Caco-2 (cell line): ENCODE measurements around the gene SRGAP3. TPM values are rescaled to one million over a fixed set of nuclear protein-coding genes. Genes with fewer than 3 reads are reported as not detected.

Experiments
- BruUV-seq: library from RNA; stranded (reverse); fragments of 400-500 nt; replicated peaks from 2 replicates; lab custom pipeline; 2021; lab: Mats Ljungman, UMichigan
- CTCF ChIA-PET: fragments of 300-600 bp; sonication (Branson Sonifier 250); formaldehyde crosslinking; loops from one replicate; lab custom pipeline; 2022; ENCODE audit warnings: antibody characterized with exemption; lab: Charles Lee
- POLR2A ChIA-PET: fragments of 300-600 bp; sonication (Branson Sonifier 250); formaldehyde crosslinking; loops from one replicate; lab custom pipeline; 2022; ENCODE audit warnings: antibody characterized with exemption; lab: Charles Lee
- DNase-seq, 2 experiments: peaks; one replicate each; pipeline versions ENCODE4 v3.0.0 to v3.0.0-alpha.2; 2020 to 2022
- H3K27me3 ChIP-seq: replicated peaks from 2 replicates; pipeline ENCODE4 v1.6.0; 2011; ENCODE audit warnings: low read length; ENCODE audit not compliant: control insufficient read depth, insufficient read depth
- H3K36me3 ChIP-seq: 2 replicates; pipeline ENCODE4 v1.5.1; 2011; ENCODE audit warnings: low read length; ENCODE audit not compliant: control insufficient read depth, insufficient read depth
- H3K4me1 ChIP-seq: fragments of 250-450 bp; sonication (Bioruptor Pico); 2 replicates; pipeline ENCODE4 v1.5.1; 2020; ENCODE audit warnings: mild to moderate bottlenecking
- H3K4me3 ChIP-seq: 2 replicates; pipeline ENCODE4 v1.5.1; 2011; ENCODE audit warnings: low read depth, mild to moderate bottlenecking, control low read depth, low read length
- H3K9me3 ChIP-seq: fragments of 250-450 bp; sonication (Bioruptor Pico); 2 replicates; pipeline ENCODE4 v1.5.1; 2020; ENCODE audit warnings: mild to moderate bottlenecking, moderate library complexity
- H3K27ac Mint-ChIP-seq: one replicate; pipeline ENCODE4 v1.8.0; 2022; ENCODE audit warnings: mixed read lengths; ENCODE audit not compliant: unreplicated experiment
- H3K27me3 Mint-ChIP-seq: one replicate; pipeline ENCODE4 v1.8.0; 2022; ENCODE audit warnings: mixed read lengths; ENCODE audit not compliant: insufficient read depth, unreplicated experiment
- H3K36me3 Mint-ChIP-seq: one replicate; pipeline ENCODE4 v1.8.0; 2022; ENCODE audit warnings: mild to moderate bottlenecking, mixed read lengths; ENCODE audit not compliant: insufficient read depth, unreplicated experiment
- H3K4me1 Mint-ChIP-seq: one replicate; pipeline ENCODE4 v1.8.0; 2022; ENCODE audit warnings: low read depth, mixed read lengths; ENCODE audit not compliant: unreplicated experiment
- H3K4me3 Mint-ChIP-seq: one replicate; pipeline ENCODE4 v1.8.0; 2022; ENCODE audit warnings: mild to moderate bottlenecking, moderate library complexity, mixed read lengths; ENCODE audit not compliant: unreplicated experiment
- H3K9me3 Mint-ChIP-seq: one replicate; pipeline ENCODE4 v1.8.0; 2022; ENCODE audit warnings: mixed read lengths; ENCODE audit not compliant: unreplicated experiment
- intact Hi-C: fragments of 100-400 bp; cut with micrococcal nuclease; formaldehyde crosslinking; loops from one replicate; pipeline ENCODE4 v1.10.0; 2022; ENCODE audit not compliant: unreplicated experiment
- total RNA-seq: library from RNA; stranded (reverse); gene quantifications from 2 replicates; pipeline ENCODE4 v1.2.3, GENCODE V29; 2022
- TF ChIP-seq, protein P1 (sequence below), 2 experiments: fragments of 200-600 bp in 1 of 2; IDR thresholded peaks; 1 replicate in 1 of 2; 2 replicates in 1 of 2; pipeline versions ENCODE4 v1.5.1 to v1.8.0; 2011 to 2022; ENCODE audit warnings: antibody characterized with exemption in 1 of 2, control low read depth in 1 of 2, inconsistent platforms in 1 of 2, low read depth in 1 of 2, low read length in 1 of 2, mild to moderate bottlenecking in 1 of 2, moderate library complexity in 1 of 2; ENCODE audit not compliant: insufficient read depth in 1 of 2, severe bottlenecking in 1 of 2, unreplicated experiment in 1 of 2

The SRGAP3 gene
- total RNA-seq, 1 experiment from 2014 or later = 1.3 TPM

DNA sequence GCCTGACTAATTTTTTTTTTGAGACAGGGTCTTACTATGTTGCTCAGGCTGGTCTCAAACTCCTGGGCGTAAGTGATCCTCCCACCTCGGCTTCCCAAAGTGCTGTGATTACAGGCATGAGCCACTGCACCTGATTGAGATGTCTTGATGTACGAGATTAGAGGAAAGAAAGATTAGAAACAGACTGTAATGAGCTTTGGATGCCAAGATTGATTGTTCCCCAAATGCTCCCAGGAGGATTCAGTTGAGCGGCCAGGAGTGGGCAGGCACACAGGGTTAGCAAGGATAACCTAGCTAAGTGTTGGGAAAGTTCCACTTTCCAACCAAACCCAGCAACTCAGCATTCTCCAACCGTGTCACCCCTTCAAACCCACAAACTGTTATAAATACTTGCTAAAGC, 63.7 kb downstream of the SRGAP3 start:
- no peak overlapping the region for H3K27ac Mint-ChIP-seq
- Histone ChIP-seq H3K27me3 (no peaks in the 10 kb centered on the region), H3K36me3 (no peaks in the 10 kb centered on the region), H3K4me3 (no peak overlapping the region), H3K4me1 (no peaks in the 10 kb centered on the region), H3K9me3 (no peaks in the 10 kb centered on the region)
- no peak overlapping the region for H3K4me3 Mint-ChIP-seq
- ChIA-PET CTCF (no interaction called here), POLR2A (no interaction called here)
- no peaks in the 10 kb centered on the region for H3K9me3 Mint-ChIP-seq
- H3K36me3 Mint-ChIP-seq = no peaks in the 10 kb centered on the region
- H3K4me1 Mint-ChIP-seq = no peaks in the 10 kb centered on the region
- TF ChIP-seq, protein P1, sequence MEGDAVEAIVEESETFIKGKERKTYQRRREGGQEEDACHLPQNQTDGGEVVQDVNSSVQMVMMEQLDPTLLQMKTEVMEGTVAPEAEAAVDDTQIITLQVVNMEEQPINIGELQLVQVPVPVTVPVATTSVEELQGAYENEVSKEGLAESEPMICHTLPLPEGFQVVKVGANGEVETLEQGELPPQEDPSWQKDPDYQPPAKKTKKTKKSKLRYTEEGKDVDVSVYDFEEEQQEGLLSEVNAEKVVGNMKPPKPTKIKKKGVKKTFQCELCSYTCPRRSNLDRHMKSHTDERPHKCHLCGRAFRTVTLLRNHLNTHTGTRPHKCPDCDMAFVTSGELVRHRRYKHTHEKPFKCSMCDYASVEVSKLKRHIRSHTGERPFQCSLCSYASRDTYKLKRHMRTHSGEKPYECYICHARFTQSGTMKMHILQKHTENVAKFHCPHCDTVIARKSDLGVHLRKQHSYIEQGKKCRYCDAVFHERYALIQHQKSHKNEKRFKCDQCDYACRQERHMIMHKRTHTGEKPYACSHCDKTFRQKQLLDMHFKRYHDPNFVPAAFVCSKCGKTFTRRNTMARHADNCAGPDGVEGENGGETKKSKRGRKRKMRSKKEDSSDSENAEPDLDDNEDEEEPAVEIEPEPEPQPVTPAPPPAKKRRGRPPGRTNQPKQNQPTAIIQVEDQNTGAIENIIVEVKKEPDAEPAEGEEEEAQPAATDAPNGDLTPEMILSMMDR (IDR thresholded peaks at IDR 0.05; ENCODE audit: insufficient read depth in 1 of 2, low read depth in 1 of 2, low read length in 1 of 2, severe bottlenecking in 1 of 2, unreplicated experiment in 1 of 2) = no peak
- intact Hi-C loops = no loop called here
- BruUV-seq = no TSS peak
- DNase-seq = no peak
- peaks cover 4% of the 10 kb centered on the region for H3K27me3 Mint-ChIP-seq

GRCh38 chr3:9185046-9185445, 64.4 kb downstream of the SRGAP3 start:
- Mint-ChIP-seq H3K4me1 (no peaks in the 10 kb centered on the region), H3K36me3 (no peaks in the 10 kb centered on the region), H3K9me3 (no peaks in the 10 kb centered on the region), H3K27ac (no peak overlapping the region), H3K27me3 (peaks cover 4% of the 10 kb centered on the region), H3K4me3 (no peak overlapping the region)
- ChIA-PET POLR2A (no interaction called here), CTCF (no interaction called here)
- intact Hi-C loops = no loop called here
- no TSS peak for BruUV-seq
- no peaks in the 10 kb centered on the region for H3K36me3 ChIP-seq
- TF ChIP-seq, protein P1 (IDR thresholded peaks at IDR 0.05; ENCODE audit: insufficient read depth in 1 of 2, low read depth in 1 of 2, low read length in 1 of 2, severe bottlenecking in 1 of 2, unreplicated experiment in 1 of 2) = no peak
- no peaks in the 10 kb centered on the region for H3K27me3 ChIP-seq
- no peaks in the 10 kb centered on the region for H3K4me1 ChIP-seq
- H3K4me3 ChIP-seq = no peak overlapping the region
- no peaks in the 10 kb centered on the region for H3K9me3 ChIP-seq
- DNase-seq = no peak

- H3K9me3 ChIP-seq = no peaks in the 10 kb centered on the region
- TF ChIP-seq, protein P1 (IDR thresholded peaks at IDR 0.05; ENCODE audit: insufficient read depth in 1 of 2, low read depth in 1 of 2, low read length in 1 of 2, severe bottlenecking in 1 of 2, unreplicated experiment in 1 of 2) = no peak
- no peaks in the 10 kb centered on the region for H3K4me1 ChIP-seq
- no peak overlapping the region for H3K27ac Mint-ChIP-seq
- no peak for DNase-seq
- H3K4me3 Mint-ChIP-seq = no peak overlapping the region
- ChIA-PET POLR2A (no interaction called here), CTCF (no interaction called here)
- no peaks in the 10 kb centered on the region for H3K36me3 ChIP-seq
- peaks cover 4% of the 10 kb centered on the region for H3K27me3 Mint-ChIP-seq
- H3K4me1 Mint-ChIP-seq = no peaks in the 10 kb centered on the region
- H3K27me3 ChIP-seq = no peaks in the 10 kb centered on the region
- BruUV-seq = no TSS peak
- no peak overlapping the region for H3K4me3 ChIP-seq
- intact Hi-C loops = no loop called here
- H3K9me3 Mint-ChIP-seq = no peaks in the 10 kb centered on the region
- no peaks in the 10 kb centered on the region for H3K36me3 Mint-ChIP-seq
Observed at GRCh38 chr3:9184461-9184835, 65.0 kb downstream of the SRGAP3 start.
